Effector memory CD8-positive, alpha-beta T cell (primary cell): ENCODE results near the gene GALNT2.
A peak's percentile ranks its signal among the peaks of the same experiment; 100 is the strongest.

Experiments used
- ATAC-seq: fragments of 150-1000 bp; cut with Tn5 transposase; replicated peaks from 2 replicates; pipeline ENCODE4 v1.10.0; 2021; ENCODE audit warnings: mild to moderate bottlenecking, moderate library complexity
- DNase-seq, 3 experiments: peaks; one replicate each; pipeline ENCODE4 v3.0.0; 2021
- H3K27ac Mint-ChIP-seq, 2 donors: one replicate each; pipeline ENCODE4 v1.8.0; 2022; ENCODE audit warnings: mild to moderate bottlenecking in 2 of 2, mixed read lengths in 2 of 2, moderate library complexity in 2 of 2
- H3K27me3 Mint-ChIP-seq, 2 donors: one replicate each; pipeline ENCODE4 v1.8.0; 2022; ENCODE audit warnings: mixed read lengths in 2 of 2
- H3K36me3 Mint-ChIP-seq: one replicate; pipeline ENCODE4 v1.8.0; 2022; ENCODE audit warnings: mild to moderate bottlenecking, moderate library complexity, mixed read lengths; ENCODE audit not compliant: insufficient read depth
- H3K4me1 Mint-ChIP-seq, 2 donors: one replicate each; pipeline ENCODE4 v1.8.0; 2022; ENCODE audit warnings: low read depth in 2 of 2, mixed read lengths in 2 of 2
- H3K4me3 Mint-ChIP-seq, 2 donors: one replicate each; pipeline ENCODE4 v1.8.0; 2022; ENCODE audit warnings: mild to moderate bottlenecking in 2 of 2, mixed read lengths in 2 of 2, moderate library complexity in 2 of 2
- H3K9me3 Mint-ChIP-seq, 2 donors: one replicate each; pipeline ENCODE4 v1.8.0; 2022; ENCODE audit warnings: mixed read lengths in 2 of 2

Gene GALNT2

GRCh38 chr1:230251644-230252191 lies 184.7 kb downstream of the GALNT2 start:
- H3K27ac Mint-ChIP-seq: peak overlapping the region in 1 of 2 donors; percentile 13
- DNase-seq: no peak
- no peak for ATAC-seq
- no peak overlapping the region for H3K4me3 Mint-ChIP-seq
- peaks cover 34% of the 10 kb centered on the region for H3K36me3 Mint-ChIP-seq
- H3K9me3 Mint-ChIP-seq: no peaks in the 10 kb centered on the region
- H3K27me3 Mint-ChIP-seq: no peaks in the 10 kb centered on the region
- peaks cover 0 to 10% of the 10 kb centered on the region in 2 donors for H3K4me1 Mint-ChIP-seq

- Mint-ChIP-seq H3K4me1 (peaks cover 0 to 10% of the 10 kb centered on the region in 2 donors), H3K4me3 (no peak overlapping the region), H3K27ac (no peak overlapping the region), H3K9me3 (no peaks in the 10 kb centered on the region), H3K36me3 (peaks cover 38% of the 10 kb centered on the region), H3K27me3 (no peaks in the 10 kb centered on the region)
- DNase-seq: no peak
- no peak for ATAC-seq
Measured at GRCh38 chr1:230253150-230253549, 186.1 kb downstream of the GALNT2 start.

- Mint-ChIP-seq H3K4me1 (peaks cover 0 to 6% of the 10 kb centered on the region in 2 donors), H3K27ac (no peak overlapping the region), H3K27me3 (no peaks in the 10 kb centered on the region), H3K4me3 (no peak overlapping the region), H3K9me3 (no peaks in the 10 kb centered on the region), H3K36me3 (peaks cover 37% of the 10 kb centered on the region)
- ATAC-seq (no peak), DNase-seq (no peak)
Measured at GRCh38 chr1:230254265-230254664, 187.2 kb downstream of the GALNT2 start.

GRCh38 chr1:230255116-230255515 lies 188.1 kb downstream of the GALNT2 start:
- no peaks in the 10 kb centered on the region for H3K27me3 Mint-ChIP-seq
- H3K4me3 Mint-ChIP-seq: no peak overlapping the region
- H3K27ac Mint-ChIP-seq: no peak overlapping the region

GRCh38 chr1:230255991-230256390 lies 189.0 kb downstream of the GALNT2 start:
- no peak overlapping the region for H3K4me3 Mint-ChIP-seq
- H3K27ac Mint-ChIP-seq: no peak overlapping the region
- no peaks in the 10 kb centered on the region for H3K27me3 Mint-ChIP-seq
- H3K9me3 Mint-ChIP-seq: no peaks in the 10 kb centered on the region
- DNase-seq: no peak
- H3K36me3 Mint-ChIP-seq: peaks cover 30% of the 10 kb centered on the region
- H3K4me1 Mint-ChIP-seq: peaks cover 0 to 5% of the 10 kb centered on the region in 2 donors
- ATAC-seq: no peak

More at GRCh38 chr1:230255116-230255515, 188.1 kb downstream of the GALNT2 start:
- no peak for ATAC-seq
- peaks cover 30% of the 10 kb centered on the region for H3K36me3 Mint-ChIP-seq
- DNase-seq: no peak
- no peaks in the 10 kb centered on the region for H3K9me3 Mint-ChIP-seq
- peaks cover 0 to 6% of the 10 kb centered on the region in 2 donors for H3K4me1 Mint-ChIP-seq

- DNase-seq (no peak), ATAC-seq (no peak)
- H3K4me1 Mint-ChIP-seq: peaks cover 0 to 3% of the 10 kb centered on the region in 2 donors
- no peaks in the 10 kb centered on the region for H3K27me3 Mint-ChIP-seq
- H3K4me3 Mint-ChIP-seq: no peak overlapping the region
- H3K9me3 Mint-ChIP-seq: no peaks in the 10 kb centered on the region
- H3K36me3 Mint-ChIP-seq: peaks cover 31% of the 10 kb centered on the region
- H3K27ac Mint-ChIP-seq: no peak overlapping the region
Measured at GRCh38 chr1:230256896-230257295, 189.9 kb downstream of the GALNT2 start.

- Mint-ChIP-seq H3K36me3 (peaks cover 34% of the 10 kb centered on the region), H3K27me3 (no peaks in the 10 kb centered on the region), H3K4me1 (peaks cover 0 to 3% of the 10 kb centered on the region in 2 donors), H3K4me3 (no peak overlapping the region), H3K9me3 (no peaks in the 10 kb centered on the region), H3K27ac (peak overlapping the region; percentile 60 to 65)
- no peak for DNase-seq
- ATAC-seq: no peak
Measured at GRCh38 chr1:230259621-230260020, 192.6 kb downstream of the GALNT2 start.

- DNase-seq (no peak), ATAC-seq (no peak)
- Mint-ChIP-seq H3K27me3 (no peaks in the 10 kb centered on the region), H3K4me3 (no peak overlapping the region), H3K36me3 (peaks cover 36% of the 10 kb centered on the region), H3K27ac (no peak overlapping the region), H3K9me3 (no peaks in the 10 kb centered on the region), H3K4me1 (peaks cover 0 to under 1% of the 10 kb centered on the region in 2 donors)
Measured at GRCh38 chr1:230260831-230261230, 193.8 kb downstream of the GALNT2 start.

- H3K36me3 Mint-ChIP-seq: peaks cover 27% of the 10 kb centered on the region
- H3K4me1 Mint-ChIP-seq: peaks cover 0 to 8% of the 10 kb centered on the region in 2 donors
- no peaks in the 10 kb centered on the region for H3K9me3 Mint-ChIP-seq
- no peaks in the 10 kb centered on the region for H3K27me3 Mint-ChIP-seq
- ATAC-seq: no peak
- DNase-seq: no peak
- H3K4me3 Mint-ChIP-seq: no peak overlapping the region
- H3K27ac Mint-ChIP-seq: peak overlapping the region in 1 of 2 donors; percentile 12
Measured at GRCh38 chr1:230261928-230262650, 195.1 kb downstream of the GALNT2 start.

- H3K36me3 Mint-ChIP-seq: peaks cover 23% of the 10 kb centered on the region
- ATAC-seq (no peak), DNase-seq (no peak)
- H3K4me1 Mint-ChIP-seq: peaks cover 0 to 9% of the 10 kb centered on the region in 2 donors
- no peaks in the 10 kb centered on the region for H3K9me3 Mint-ChIP-seq
- peak overlapping the region in 1 of 2 donors; percentile 12 for H3K27ac Mint-ChIP-seq
- no peaks in the 10 kb centered on the region for H3K27me3 Mint-ChIP-seq
- no peak overlapping the region for H3K4me3 Mint-ChIP-seq
Measured at GRCh38 chr1:230262867-230263567, 196.0 kb downstream of the GALNT2 start.

GRCh38 chr1:230263568-230264195 lies 196.6 kb downstream of the GALNT2 start:
- Mint-ChIP-seq H3K36me3 (peaks cover 23% of the 10 kb centered on the region), H3K27ac (no peak overlapping the region), H3K4me3 (no peak overlapping the region), H3K27me3 (no peaks in the 10 kb centered on the region), H3K9me3 (no peaks in the 10 kb centered on the region), H3K4me1 (peaks cover 0 to 9% of the 10 kb centered on the region in 2 donors)
- no peak for ATAC-seq
- DNase-seq: no peak

- no peak overlapping the region for H3K27ac Mint-ChIP-seq
- ATAC-seq (no peak), DNase-seq (no peak)
- no peaks in the 10 kb centered on the region for H3K9me3 Mint-ChIP-seq
- peaks cover 23% of the 10 kb centered on the region for H3K36me3 Mint-ChIP-seq
- peaks cover 0 to 9% of the 10 kb centered on the region in 2 donors for H3K4me1 Mint-ChIP-seq
- H3K4me3 Mint-ChIP-seq: no peak overlapping the region
- no peaks in the 10 kb centered on the region for H3K27me3 Mint-ChIP-seq
Measured at GRCh38 chr1:230264342-230264741, 197.3 kb downstream of the GALNT2 start.
